Measurements from ENCODE around the gene MISP3. TPM values are rescaled to one million over a fixed set of nuclear protein-coding genes. Genes with fewer than 3 reads are reported as not detected.

Gene MISP3
- polyA plus RNA-seq, 4 donors = 13.0 to 60.4 (median 22.9) TPM

DNA sequence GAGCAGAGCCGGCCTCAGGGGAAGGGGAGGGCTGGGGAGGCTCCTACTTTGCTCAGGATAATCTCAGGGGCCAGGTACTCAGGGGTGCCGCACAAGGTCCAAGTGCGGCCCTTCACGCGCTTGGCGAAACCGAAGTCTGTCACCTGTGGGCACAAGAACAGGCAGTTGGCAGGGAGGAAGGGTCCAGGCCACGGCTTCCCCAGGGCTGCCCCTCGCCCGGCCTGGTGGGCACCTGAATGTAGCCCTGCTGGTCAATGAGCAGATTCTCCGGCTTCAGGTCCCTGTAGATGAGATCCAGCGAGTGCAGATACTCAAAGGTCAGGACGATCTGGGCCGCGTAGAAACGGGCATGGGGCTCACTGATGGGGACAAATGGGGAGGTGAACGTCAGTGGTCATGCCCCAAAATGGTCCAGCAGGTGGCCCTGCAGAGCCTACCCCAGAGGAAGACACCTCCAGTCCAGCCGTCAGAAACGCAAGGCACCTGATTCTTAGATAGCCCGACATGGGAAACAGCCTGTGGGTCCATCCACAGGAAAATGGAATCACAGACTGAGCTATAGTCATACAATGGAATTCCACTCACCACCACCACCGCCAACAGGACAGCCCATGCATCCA lies 25.1 kb downstream of the MISP3 start:
- Histone ChIP-seq H3K4me3 (ENCODE audit: low read depth in 1 of 3, low read length in 3 of 3) (no peak overlapping the region), H3K9me3 (ENCODE audit: control insufficient read depth in 2 of 2, insufficient read depth in 1 of 2, low read depth in 1 of 2, low read length in 1 of 2) (peaks cover 0 to 11% of the 10 kb centered on the region in 2 donors), H3K36me3 (ENCODE audit: control insufficient read depth in 3 of 3, insufficient read depth in 2 of 3, low read depth in 1 of 3, low read length in 3 of 3) (peaks cover 8 to 70% (median 8%) of the 10 kb centered on the region in 3 donors), H3K4me1 (ENCODE audit: control insufficient read depth in 3 of 3, insufficient read depth in 2 of 3, low read depth in 1 of 3, low read length in 2 of 3) (no peaks in the 10 kb centered on the region), H3K27ac (ENCODE audit: low read depth in 1 of 3, low read length in 2 of 3) (no peak overlapping the region), H3K27me3 (ENCODE audit: control insufficient read depth in 3 of 3, insufficient read depth in 3 of 3, low read length in 3 of 3) (no peaks in the 10 kb centered on the region)
- WGBS, 3 donors = 85 to 90% (median 86%) methylated on average over 21 of the region's 21 CpGs
- FAIRE-seq (no peak), DNase-seq (no peak)

- FAIRE-seq = no peak
- Histone ChIP-seq H3K9me3 (ENCODE audit: control insufficient read depth in 2 of 2, insufficient read depth in 1 of 2, low read depth in 1 of 2, low read length in 1 of 2) (no peaks in the 10 kb centered on the region), H3K4me1 (ENCODE audit: control insufficient read depth in 3 of 3, insufficient read depth in 2 of 3, low read depth in 1 of 3, low read length in 2 of 3) (no peaks in the 10 kb centered on the region), H3K27ac (ENCODE audit: low read depth in 1 of 3, low read length in 2 of 3) (no peak overlapping the region), H3K36me3 (ENCODE audit: control insufficient read depth in 3 of 3, insufficient read depth in 2 of 3, low read depth in 1 of 3, low read length in 3 of 3) (peaks cover 8 to 80% (median 13%) of the 10 kb centered on the region in 3 donors), H3K4me3 (ENCODE audit: low read depth in 1 of 3, low read length in 3 of 3) (no peak overlapping the region), H3K27me3 (ENCODE audit: control insufficient read depth in 3 of 3, insufficient read depth in 3 of 3, low read length in 3 of 3) (no peaks in the 10 kb centered on the region)
- no peak for DNase-seq
- 92 to 95% (median 94%) methylated on average over 6 of the region's 6 CpGs for WGBS, 3 donors
Measured at GRCh38 chr19:14101003-14101545, 28.5 kb downstream of the MISP3 start.

GRCh38 chr19:14102102-14102696 lies 29.6 kb downstream of the MISP3 start:
- no peak overlapping the region for H3K27ac ChIP-seq (ENCODE audit: low read depth in 1 of 3, low read length in 2 of 3)
- H3K4me3 ChIP-seq (ENCODE audit: low read depth in 1 of 3, low read length in 3 of 3) = no peak overlapping the region
- H3K9me3 ChIP-seq (ENCODE audit: control insufficient read depth in 2 of 2, insufficient read depth in 1 of 2, low read depth in 1 of 2, low read length in 1 of 2) = no peaks in the 10 kb centered on the region
- no peaks in the 10 kb centered on the region for H3K27me3 ChIP-seq (ENCODE audit: control insufficient read depth in 3 of 3, insufficient read depth in 3 of 3, low read length in 3 of 3)
- no peaks in the 10 kb centered on the region for H3K4me1 ChIP-seq (ENCODE audit: control insufficient read depth in 3 of 3, insufficient read depth in 2 of 3, low read depth in 1 of 3, low read length in 2 of 3)
- FAIRE-seq (no peak), DNase-seq (no peak)
- 78 to 92% (median 87%) methylated on average over 11 of the region's 11 CpGs for WGBS, 3 donors
- peaks cover 8 to 79% (median 20%) of the 10 kb centered on the region in 3 donors for H3K36me3 ChIP-seq (ENCODE audit: control insufficient read depth in 3 of 3, insufficient read depth in 2 of 3, low read depth in 1 of 3, low read length in 3 of 3)

GRCh38 chr19:14102756-14103155 lies 30.2 kb downstream of the MISP3 start:
- no peak for FAIRE-seq
- WGBS, 3 donors = 84 to 89% (median 84%) methylated on average over 10 of the region's 10 CpGs

GRCh38 chr19:14103310-14103709 lies 30.7 kb downstream of the MISP3 start:
- Histone ChIP-seq H3K9me3 (ENCODE audit: control insufficient read depth in 2 of 2, insufficient read depth in 1 of 2, low read depth in 1 of 2, low read length in 1 of 2) (no peaks in the 10 kb centered on the region), H3K27ac (ENCODE audit: low read depth in 1 of 3, low read length in 2 of 3) (no peak overlapping the region), H3K4me1 (ENCODE audit: control insufficient read depth in 3 of 3, insufficient read depth in 2 of 3, low read depth in 1 of 3, low read length in 2 of 3) (no peaks in the 10 kb centered on the region), H3K4me3 (ENCODE audit: low read depth in 1 of 3, low read length in 3 of 3) (no peak overlapping the region), H3K27me3 (ENCODE audit: control insufficient read depth in 3 of 3, insufficient read depth in 3 of 3, low read length in 3 of 3) (no peaks in the 10 kb centered on the region), H3K36me3 (ENCODE audit: control insufficient read depth in 3 of 3, insufficient read depth in 2 of 3, low read depth in 1 of 3, low read length in 3 of 3) (peaks cover 5 to 77% (median 14%) of the 10 kb centered on the region in 3 donors)
- DNase-seq (no peak), FAIRE-seq (no peak)
- WGBS, 3 donors = 88 to 100% (median 97%) methylated on average over 1 of the region's 1 CpG

More at GRCh38 chr19:14102756-14103155, 30.2 kb downstream of the MISP3 start:
- Histone ChIP-seq H3K4me3 (ENCODE audit: low read depth in 1 of 3, low read length in 3 of 3) (no peak overlapping the region), H3K4me1 (ENCODE audit: control insufficient read depth in 3 of 3, insufficient read depth in 2 of 3, low read depth in 1 of 3, low read length in 2 of 3) (no peaks in the 10 kb centered on the region), H3K9me3 (ENCODE audit: control insufficient read depth in 2 of 2, insufficient read depth in 1 of 2, low read depth in 1 of 2, low read length in 1 of 2) (no peaks in the 10 kb centered on the region), H3K36me3 (ENCODE audit: control insufficient read depth in 3 of 3, insufficient read depth in 2 of 3, low read depth in 1 of 3, low read length in 3 of 3) (peaks cover 5 to 79% (median 16%) of the 10 kb centered on the region in 3 donors), H3K27ac (ENCODE audit: low read depth in 1 of 3, low read length in 2 of 3) (no peak overlapping the region), H3K27me3 (ENCODE audit: control insufficient read depth in 3 of 3, insufficient read depth in 3 of 3, low read length in 3 of 3) (no peaks in the 10 kb centered on the region)
- DNase-seq = no peak

DNA sequence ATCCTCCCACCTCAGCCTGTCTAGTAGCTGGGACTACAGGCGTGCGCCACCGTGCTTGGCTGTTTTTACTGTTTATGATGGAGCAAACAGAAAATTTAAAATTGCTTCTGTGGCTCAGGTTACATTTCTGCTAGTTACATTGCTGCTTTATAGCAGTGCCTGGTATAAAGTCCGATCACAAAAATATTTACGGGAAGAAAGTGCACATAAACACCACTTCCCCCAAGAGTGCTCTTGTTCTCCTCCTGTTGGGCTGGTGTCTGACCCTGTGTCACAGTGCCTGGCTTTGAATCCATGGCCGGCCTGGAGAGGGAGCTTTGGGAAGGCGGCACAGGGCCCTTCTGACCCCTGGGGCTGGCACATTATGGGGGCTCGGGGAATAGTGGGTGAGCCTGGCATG lies 33.1 kb downstream of the MISP3 start:
- Histone ChIP-seq H3K9me3 (ENCODE audit: control insufficient read depth in 2 of 2, insufficient read depth in 1 of 2, low read depth in 1 of 2, low read length in 1 of 2) (no peaks in the 10 kb centered on the region), H3K4me1 (ENCODE audit: control insufficient read depth in 3 of 3, insufficient read depth in 2 of 3, low read depth in 1 of 3, low read length in 2 of 3) (no peaks in the 10 kb centered on the region), H3K27me3 (ENCODE audit: control insufficient read depth in 3 of 3, insufficient read depth in 3 of 3, low read length in 3 of 3) (no peaks in the 10 kb centered on the region), H3K27ac (ENCODE audit: low read depth in 1 of 3, low read length in 2 of 3) (peak overlapping the region in 1 of 3 donors; percentile 16), H3K4me3 (ENCODE audit: low read depth in 1 of 3, low read length in 3 of 3) (no peak overlapping the region), H3K36me3 (ENCODE audit: control insufficient read depth in 3 of 3, insufficient read depth in 2 of 3, low read depth in 1 of 3, low read length in 3 of 3) (peaks cover 5 to 65% (median 13%) of the 10 kb centered on the region in 3 donors)
- WGBS, 3 donors = 74 to 82% (median 81%) methylated on average over 8 of the region's 8 CpGs
- no peak for DNase-seq
- FAIRE-seq = no peak

GRCh38 chr19:14106840-14107239 lies 34.3 kb downstream of the MISP3 start:
- H3K27me3 ChIP-seq (ENCODE audit: control insufficient read depth in 3 of 3, insufficient read depth in 3 of 3, low read length in 3 of 3) = no peaks in the 10 kb centered on the region
- no peak overlapping the region for H3K4me3 ChIP-seq (ENCODE audit: low read depth in 1 of 3, low read length in 3 of 3)
- H3K36me3 ChIP-seq (ENCODE audit: control insufficient read depth in 3 of 3, insufficient read depth in 2 of 3, low read depth in 1 of 3, low read length in 3 of 3) = peaks cover 5 to 60% (median 13%) of the 10 kb centered on the region in 3 donors
- 90 to 93% (median 92%) methylated on average over 13 to 16 of the region's 16 CpGs for WGBS, 3 donors
- H3K27ac ChIP-seq (ENCODE audit: low read depth in 1 of 3, low read length in 2 of 3) = no peak overlapping the region
- DNase-seq (no peak), FAIRE-seq (no peak)
- H3K9me3 ChIP-seq (ENCODE audit: control insufficient read depth in 2 of 2, insufficient read depth in 1 of 2, low read depth in 1 of 2, low read length in 1 of 2) = no peaks in the 10 kb centered on the region
- peaks cover 0 to 2% (median 0%) of the 10 kb centered on the region in 3 donors for H3K4me1 ChIP-seq (ENCODE audit: control insufficient read depth in 3 of 3, insufficient read depth in 2 of 3, low read depth in 1 of 3, low read length in 2 of 3)

- DNase-seq (no peak), FAIRE-seq (no peak)
- H3K9me3 ChIP-seq (ENCODE audit: control insufficient read depth in 2 of 2, insufficient read depth in 1 of 2, low read depth in 1 of 2, low read length in 1 of 2) = no peaks in the 10 kb centered on the region
- no peak overlapping the region for H3K4me3 ChIP-seq (ENCODE audit: low read depth in 1 of 3, low read length in 3 of 3)
- peaks cover 0 to 59% (median 13%) of the 10 kb centered on the region in 3 donors for H3K36me3 ChIP-seq (ENCODE audit: control insufficient read depth in 3 of 3, insufficient read depth in 2 of 3, low read depth in 1 of 3, low read length in 3 of 3)
- H3K27me3 ChIP-seq (ENCODE audit: control insufficient read depth in 3 of 3, insufficient read depth in 3 of 3, low read length in 3 of 3) = no peaks in the 10 kb centered on the region
- 84 to 88% (median 86%) methylated on average over 23 of the region's 23 CpGs for WGBS, 3 donors
- peak overlapping the region in 1 of 3 donors; percentile 3 for H3K27ac ChIP-seq (ENCODE audit: low read depth in 1 of 3, low read length in 2 of 3)
- peaks cover 0 to 4% (median 2%) of the 10 kb centered on the region in 3 donors for H3K4me1 ChIP-seq (ENCODE audit: control insufficient read depth in 3 of 3, insufficient read depth in 2 of 3, low read depth in 1 of 3, low read length in 2 of 3)
Measured at GRCh38 chr19:14107581-14108461, 35.2 kb downstream of the MISP3 start.
